Measurements from ENCODE around the gene ZGRF1.
"Not testable (repeated sequence)": the region's sequence is repeated elsewhere in the genome, so short reads cannot be mapped to it uniquely, and the experiment has no call there.

Gene ZGRF1

GRCh38 chr4:112649055-112649408, 12.3 kb upstream of the ZGRF1 start:
- DNase-seq (ENCODE audit: low read depth) = no peak
- TF ChIP-seq CTCF (conservative IDR thresholded peaks at IDR 0.05; ENCODE audit: low read depth, low read length) = no peak
- H3K4me3 ChIP-seq (ENCODE audit: low read length) = no peak overlapping the region

GRCh38 chr4:112648263-112649054, 11.8 kb upstream of the ZGRF1 start:
- no peak overlapping the region for H3K4me3 ChIP-seq (ENCODE audit: low read length)
- DNase-seq (ENCODE audit: low read depth) = no peak
- TF ChIP-seq CTCF (conservative IDR thresholded peaks at IDR 0.05; ENCODE audit: low read depth, low read length) = no peak

- H3K4me3 ChIP-seq (ENCODE audit: low read length) = no peak overlapping the region
- no peak for TF ChIP-seq CTCF (conservative IDR thresholded peaks at IDR 0.05; ENCODE audit: low read depth, low read length)
- DNase-seq (ENCODE audit: low read depth) = no peak
Observed at GRCh38 chr4:112647785-112648184, 11.1 kb upstream of the ZGRF1 start.

- H3K4me3 ChIP-seq (ENCODE audit: low read length) = no peak overlapping the region
- no peak for TF ChIP-seq CTCF (conservative IDR thresholded peaks at IDR 0.05; ENCODE audit: low read depth, low read length)
- no peak for DNase-seq (ENCODE audit: low read depth)
Observed at GRCh38 chr4:112646632-112647537, 10.2 kb upstream of the ZGRF1 start.

GRCh38 chr4:112645541-112646329, 9.0 kb upstream of the ZGRF1 start:
- H3K4me3 ChIP-seq (ENCODE audit: low read length) = no peak overlapping the region
- no peak for TF ChIP-seq CTCF (conservative IDR thresholded peaks at IDR 0.05; ENCODE audit: low read depth, low read length)
- no peak for DNase-seq (ENCODE audit: low read depth)

- not testable (repeated sequence) for H3K4me3 ChIP-seq (ENCODE audit: low read length); DNase-seq (ENCODE audit: low read depth)
Observed at GRCh38 chr4:112644595-112645535, 8.2 kb upstream of the ZGRF1 start.
